Chondrocyte (in vitro differentiated cells): ENCODE results near the gene SLC9A5. TPM values are rescaled to one million over a fixed set of nuclear protein-coding genes. Genes with fewer than 3 reads are reported as not detected.
A peak's percentile ranks its signal among the peaks of the same experiment; 100 is the strongest.

ENCODE experiments used
- DNase-seq: peaks from one replicate; pipeline ENCODE4 v3.0.0; 2021; ENCODE audit warnings: mixed read lengths, low spot score
- H3K27ac Mint-ChIP-seq: one replicate; pipeline ENCODE4 v1.8.0; 2021; ENCODE audit warnings: mild to moderate bottlenecking, moderate library complexity, mixed read lengths; ENCODE audit not compliant: unreplicated experiment
- H3K27me3 Mint-ChIP-seq: 2 replicates; pipeline ENCODE4 v1.8.0; 2021; ENCODE audit warnings: low read depth, mixed read lengths
- H3K36me3 Mint-ChIP-seq: 2 replicates; pipeline ENCODE4 v1.8.0; 2021; ENCODE audit warnings: low read depth, mixed read lengths
- H3K4me1 Mint-ChIP-seq: 2 replicates; pipeline ENCODE4 v1.8.0; 2021; ENCODE audit warnings: low read depth, mild to moderate bottlenecking, mixed read lengths
- H3K4me3 Mint-ChIP-seq: one replicate; pipeline ENCODE4 v1.8.0; 2021; ENCODE audit warnings: mild to moderate bottlenecking, moderate library complexity, mixed read lengths; ENCODE audit not compliant: unreplicated experiment
- H3K9me3 Mint-ChIP-seq: 2 replicates; pipeline ENCODE4 v1.8.0; 2021; ENCODE audit warnings: low read depth, mixed read lengths
- total RNA-seq: library from RNA; stranded (reverse); gene quantifications from 3 replicates; pipeline ENCODE4 v1.2.1, GENCODE V29; 2021
- TF ChIP-seq, protein P1 (sequence below): fragments of 200-600 bp; sonication (generic); IDR thresholded peaks from 2 replicates; pipeline ENCODE4 v1.5.0; 2021; ENCODE audit warnings: antibody characterized with exemption, mild to moderate bottlenecking, moderate library complexity

The SLC9A5 gene
- total RNA-seq, 1 donor from 2014 or later = 3.0 TPM

DNA sequence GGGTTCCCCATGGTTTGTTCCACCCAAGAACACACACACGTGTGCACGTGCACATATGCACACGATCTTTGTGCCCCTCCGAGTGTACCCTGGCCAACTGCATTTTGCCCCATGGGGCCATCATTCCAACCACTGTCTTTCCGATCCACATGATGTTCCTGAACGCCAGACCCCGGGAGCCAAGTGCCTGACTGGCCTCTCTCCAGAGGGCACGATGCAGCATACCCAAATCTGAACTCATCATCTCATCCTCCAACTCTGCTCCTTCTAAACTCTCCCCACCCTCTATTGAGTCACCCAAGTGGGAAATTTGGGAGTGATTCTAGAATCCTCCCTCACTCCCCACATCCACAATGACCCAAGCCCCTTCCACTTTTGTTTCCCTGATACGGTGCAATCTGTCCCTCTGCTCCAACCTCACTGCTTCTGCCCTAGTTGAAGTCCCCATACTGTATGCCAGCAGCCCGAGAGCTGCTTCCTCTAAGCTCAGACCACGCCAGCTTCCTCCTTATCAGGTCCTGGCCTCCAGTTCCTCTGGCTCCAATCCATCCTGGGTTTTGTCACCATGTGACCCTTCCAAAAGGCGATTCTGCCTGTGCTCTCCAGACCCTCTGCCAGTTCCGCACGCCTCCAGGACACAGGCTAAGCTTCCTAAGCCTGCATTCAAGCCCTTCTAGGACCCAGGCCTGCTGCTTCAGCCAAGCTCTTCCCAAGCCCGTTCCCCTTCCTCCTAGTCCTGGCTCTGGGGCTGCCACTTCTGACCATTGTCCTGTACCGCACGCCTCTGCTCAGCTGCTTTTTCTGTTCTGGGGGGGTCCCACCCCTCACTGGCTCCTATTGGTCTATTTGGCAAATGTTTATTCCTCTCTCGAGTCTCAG is 31.9 kb upstream of the SLC9A5 start:
- Mint-ChIP-seq H3K4me3 (no peak overlapping the region), H3K36me3 (peaks cover 8% of the 10 kb centered on the region), H3K4me1 (no peaks in the 10 kb centered on the region), H3K9me3 (no peaks in the 10 kb centered on the region), H3K27ac (no peak overlapping the region), H3K27me3 (no peaks in the 10 kb centered on the region)
- no peak for DNase-seq
- TF ChIP-seq, protein P1, sequence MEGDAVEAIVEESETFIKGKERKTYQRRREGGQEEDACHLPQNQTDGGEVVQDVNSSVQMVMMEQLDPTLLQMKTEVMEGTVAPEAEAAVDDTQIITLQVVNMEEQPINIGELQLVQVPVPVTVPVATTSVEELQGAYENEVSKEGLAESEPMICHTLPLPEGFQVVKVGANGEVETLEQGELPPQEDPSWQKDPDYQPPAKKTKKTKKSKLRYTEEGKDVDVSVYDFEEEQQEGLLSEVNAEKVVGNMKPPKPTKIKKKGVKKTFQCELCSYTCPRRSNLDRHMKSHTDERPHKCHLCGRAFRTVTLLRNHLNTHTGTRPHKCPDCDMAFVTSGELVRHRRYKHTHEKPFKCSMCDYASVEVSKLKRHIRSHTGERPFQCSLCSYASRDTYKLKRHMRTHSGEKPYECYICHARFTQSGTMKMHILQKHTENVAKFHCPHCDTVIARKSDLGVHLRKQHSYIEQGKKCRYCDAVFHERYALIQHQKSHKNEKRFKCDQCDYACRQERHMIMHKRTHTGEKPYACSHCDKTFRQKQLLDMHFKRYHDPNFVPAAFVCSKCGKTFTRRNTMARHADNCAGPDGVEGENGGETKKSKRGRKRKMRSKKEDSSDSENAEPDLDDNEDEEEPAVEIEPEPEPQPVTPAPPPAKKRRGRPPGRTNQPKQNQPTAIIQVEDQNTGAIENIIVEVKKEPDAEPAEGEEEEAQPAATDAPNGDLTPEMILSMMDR = no peak

DNA sequence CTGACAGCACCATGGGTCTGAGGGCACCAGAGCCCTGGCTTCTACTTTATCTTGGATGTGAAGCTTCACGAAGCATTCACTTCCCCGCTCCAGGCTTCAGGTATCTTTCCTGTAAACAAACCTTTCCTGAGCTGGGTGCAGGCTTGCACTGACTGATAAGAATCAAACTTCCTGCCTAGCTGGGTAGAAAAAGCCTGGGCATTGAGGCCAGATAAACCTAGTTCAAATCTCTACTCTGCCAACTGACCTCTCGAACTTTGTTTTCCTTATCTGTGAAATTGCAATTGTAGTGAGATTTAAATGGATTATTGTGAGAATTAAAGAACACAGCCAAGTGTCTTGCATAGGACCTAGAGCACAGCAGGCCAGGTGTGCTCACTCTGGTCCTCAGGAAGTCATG is 24.8 kb upstream of the SLC9A5 start:
- no peak for DNase-seq
- Mint-ChIP-seq H3K9me3 (no peaks in the 10 kb centered on the region), H3K4me1 (peaks cover 31% of the 10 kb centered on the region), H3K27ac (no peak overlapping the region), H3K36me3 (peaks cover 8% of the 10 kb centered on the region), H3K27me3 (no peaks in the 10 kb centered on the region), H3K4me3 (no peak overlapping the region)
- TF ChIP-seq, protein P1 = no peak

DNA sequence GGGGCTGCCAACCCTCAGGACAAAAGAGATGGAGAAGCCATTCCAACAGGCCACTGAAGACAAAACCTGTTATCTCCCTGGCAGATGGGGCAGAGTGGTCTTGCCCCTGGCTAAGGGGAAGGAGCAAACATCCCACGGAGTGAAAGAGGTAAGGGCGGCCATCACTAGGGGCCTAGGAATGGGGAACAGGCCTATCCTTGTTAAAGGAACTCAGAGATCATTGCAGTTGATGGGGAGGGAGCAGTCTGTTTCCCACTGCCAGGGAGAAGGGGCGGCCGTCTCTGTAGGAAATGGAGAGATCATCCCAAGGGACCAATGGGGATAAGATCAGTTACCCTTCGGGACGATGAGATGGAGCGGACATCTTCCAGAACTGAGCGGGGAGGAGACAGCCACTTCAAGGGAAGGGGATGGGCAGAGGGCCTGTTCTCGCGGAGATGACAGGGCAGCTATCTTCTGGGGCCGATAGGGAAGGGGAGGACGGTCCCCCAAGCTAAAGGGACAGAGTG is 22.4 kb upstream of the SLC9A5 start:
- Mint-ChIP-seq H3K27ac (peak overlapping the region; percentile 99), H3K9me3 (no peaks in the 10 kb centered on the region), H3K27me3 (no peaks in the 10 kb centered on the region), H3K36me3 (peaks cover 19% of the 10 kb centered on the region), H3K4me3 (peak overlapping the region; percentile 98), H3K4me1 (peaks cover 31% of the 10 kb centered on the region)
- DNase-seq = no peak
- TF ChIP-seq, protein P1 = no peak

GRCh38 chr16:67226804-67227566 is 21.8 kb upstream of the SLC9A5 start, which contains the start of gene TMEM208:
Gene TMEM208 (plus strand): TSS chr16:67227130. CDS start chr16:67227219, 89 bp downstream.
- peaks cover 31% of the 10 kb centered on the region for H3K4me1 Mint-ChIP-seq
- H3K27me3 Mint-ChIP-seq = no peaks in the 10 kb centered on the region
- TF ChIP-seq, protein P1 = peak; percentile 48
- no peaks in the 10 kb centered on the region for H3K9me3 Mint-ChIP-seq
- peaks cover 19% of the 10 kb centered on the region for H3K36me3 Mint-ChIP-seq
- DNase-seq = peak; percentile 99
- H3K4me3 Mint-ChIP-seq = peak within 1 kb of the TSS; percentile 98
- H3K27ac Mint-ChIP-seq = peak within 1 kb of the TSS; percentile 99

DNA sequence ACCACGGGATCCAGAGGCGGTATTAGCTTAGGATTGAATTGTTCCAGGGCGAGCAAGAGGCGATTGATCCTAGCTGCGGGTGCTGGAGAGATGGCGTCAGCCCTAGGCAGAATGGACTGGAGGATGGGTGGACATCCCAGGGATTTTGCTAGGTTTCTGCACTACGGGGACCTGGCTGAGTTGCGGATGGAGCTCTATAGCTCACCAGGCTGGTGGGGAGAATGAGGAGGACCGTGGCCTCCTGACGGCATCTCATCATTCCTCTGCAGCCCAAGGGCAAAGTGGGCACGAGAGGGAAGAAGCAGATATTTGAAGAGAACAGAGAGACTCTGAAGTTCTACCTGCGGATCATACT is 21.2 kb upstream of the SLC9A5 start:
- Mint-ChIP-seq H3K4me3 (peak overlapping the region; percentile 98), H3K36me3 (peaks cover 19% of the 10 kb centered on the region), H3K4me1 (peaks cover 31% of the 10 kb centered on the region), H3K27ac (peak overlapping the region; percentile 99), H3K27me3 (no peaks in the 10 kb centered on the region), H3K9me3 (no peaks in the 10 kb centered on the region)
- TF ChIP-seq, protein P1 = no peak
- no peak for DNase-seq
